HG03064 (cell line): ENCODE results near the gene C9orf85.
"Not testable (repeated sequence)": the region's sequence is repeated elsewhere in the genome, so short reads cannot be mapped to it uniquely, and the experiment has no call there.

ENCODE experiments used
- ATAC-seq: cut with Tn5 transposase; IDR thresholded peaks from one replicate; pipeline ENCODE4 v1.9.1; 2021; ENCODE audit warnings: low read depth; ENCODE audit not compliant: unreplicated experiment

C9orf85 gene

DNA sequence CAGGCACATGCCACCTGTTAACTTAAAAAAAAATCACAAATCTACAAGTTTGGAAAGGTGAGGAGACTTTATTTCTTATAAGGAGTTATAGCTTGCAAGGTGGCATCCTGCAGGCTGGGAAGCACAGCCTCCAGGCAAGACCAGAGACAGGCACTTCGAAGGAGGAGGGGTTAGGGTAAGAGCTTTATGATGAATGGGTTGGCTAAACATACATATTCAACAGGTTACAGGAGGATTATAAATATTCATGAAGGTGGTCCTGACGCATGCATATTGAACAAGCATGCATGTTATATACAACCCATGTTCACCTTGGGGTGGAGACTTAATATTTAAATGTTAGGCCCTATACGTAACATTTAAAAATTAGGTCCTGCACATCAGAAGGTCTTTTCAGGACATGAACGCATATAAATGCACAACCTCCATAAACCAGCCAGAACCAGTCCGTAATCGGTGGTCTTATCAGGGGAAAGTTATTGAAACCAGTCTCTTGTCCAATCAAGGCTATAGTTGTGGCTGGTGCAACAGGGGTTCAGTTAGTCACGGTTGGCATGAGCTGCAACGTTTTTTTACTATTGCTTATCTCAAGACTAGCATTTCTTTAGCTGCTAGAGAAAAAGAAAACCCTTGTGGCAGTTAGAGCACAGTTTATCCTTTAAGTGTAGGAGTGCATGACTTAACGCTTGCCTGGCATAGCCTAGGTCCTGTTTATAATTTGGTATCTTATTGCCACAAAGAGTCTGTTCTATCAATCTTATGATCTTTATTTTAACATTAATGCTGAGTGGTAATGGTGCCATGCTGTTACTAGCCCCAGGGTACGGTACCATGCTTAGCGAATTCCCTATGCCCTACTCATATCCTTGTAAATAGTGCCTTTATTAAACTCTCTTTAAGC, 76.3 kb downstream of the C9orf85 start:
- ATAC-seq: no peak

GRCh38 chr9:71990466-71990865, 79.0 kb downstream of the C9orf85 start:
- no peak for ATAC-seq

GRCh38 chr9:72005451-72005850, 94.0 kb downstream of the C9orf85 start:
- ATAC-seq: no peak

- ATAC-seq: no peak
These were observed 95.1 kb downstream of the C9orf85 start for GRCh38 chr9:72006501-72006900.

DNA sequence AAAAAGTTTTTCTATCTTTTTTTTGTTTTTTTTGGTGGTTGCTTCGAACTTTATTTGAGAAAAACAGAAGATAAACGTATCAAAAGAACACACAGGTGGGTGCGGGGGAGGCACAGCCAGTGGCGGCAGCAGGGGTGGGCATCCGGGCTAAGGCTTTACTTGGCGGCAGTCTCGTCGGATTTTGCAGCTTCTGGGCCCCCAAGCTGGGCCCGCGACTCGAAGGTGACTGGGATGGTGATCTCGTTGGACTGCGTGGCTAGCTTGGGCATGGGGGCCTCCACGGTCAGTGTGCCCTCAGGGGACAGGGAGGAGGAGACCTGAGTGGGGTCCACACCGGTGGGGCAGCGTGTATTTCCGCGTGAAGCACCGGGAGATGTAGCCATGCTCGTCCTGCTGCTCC, 96.3 kb downstream of the C9orf85 start:
- not testable (repeated sequence) for ATAC-seq

DNA sequence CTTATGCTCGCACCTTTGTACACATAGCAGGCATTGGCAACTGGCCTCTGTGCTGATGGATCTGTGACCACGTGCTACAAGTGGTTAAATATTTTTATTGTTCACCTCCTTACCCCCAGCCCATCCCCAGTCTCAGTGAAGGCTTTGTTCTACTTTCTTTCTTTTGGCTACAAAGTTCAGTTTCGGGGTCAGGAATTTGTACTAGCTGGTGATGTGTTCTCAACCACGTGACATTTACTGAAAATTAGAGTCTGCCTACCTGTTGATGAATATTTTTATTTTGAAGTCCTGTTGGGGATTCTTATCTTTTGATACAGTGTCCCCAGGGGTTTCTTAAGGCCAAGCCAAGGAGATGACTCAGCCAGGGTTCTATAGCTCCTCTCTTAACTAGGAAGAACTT, 101.2 kb downstream of the C9orf85 start:
- no peak for ATAC-seq

- ATAC-seq: no peak
These were observed 101.9 kb downstream of the C9orf85 start for GRCh38 chr9:72013292-72013760.

- ATAC-seq: no peak
These were observed 111.4 kb downstream of the C9orf85 start for GRCh38 chr9:72022841-72023240.
